Testis (tissue), 2 donors: Measurements from ENCODE around the gene ARHGAP36.

Experiments used
- CTCF ChIP-seq, 3 experiments: fragments of 450-650 bp in 2 of 3; fragments of 200-600 bp in 1 of 3; sonication (generic) in 1 of 3; IDR thresholded peaks; one replicate each; pipeline ENCODE4 v1.5.1; 2016 to 2019; ENCODE audit warnings: antibody characterized with exemption in 3 of 3, mild to moderate bottlenecking in 2 of 3, moderate library complexity in 1 of 3
- POLR2A ChIP-seq: fragments of 450-650 bp; IDR thresholded peaks from one replicate; pipeline ENCODE4 v1.6.1; 2017; ENCODE audit warnings: antibody characterized with exemption, mild to moderate bottlenecking, moderate library complexity

- no peak for TF ChIP-seq CTCF (IDR thresholded peaks at IDR 0.05)
- no peak for TF ChIP-seq POLR2A
These were observed 5.1 kb upstream of the ARHGAP36 start for GRCh38 chrX:131053076-131053475.
